A549 (cell line): ENCODE data around the gene MYO15A. TPM values are rescaled to one million over a fixed set of nuclear protein-coding genes. Genes with fewer than 3 reads are reported as not detected.
A peak's percentile ranks its signal among the peaks of the same experiment; 100 is the strongest.

ENCODE experiments used
- ATAC-seq, 2 experiments: fragments of 200-7000 bp in 1 of 2; fragments of >200 bp in 1 of 2; cut with Nextera tagmentation in 1 of 2; cut with Tn5 transposase in 1 of 2; 3 replicates each; pipeline versions ENCODE4 v1.8.0 to v1.9.1; 2018 to 2020; ENCODE audit warnings: mild to moderate bottlenecking in 1 of 2, moderate library complexity in 1 of 2
- CTCF ChIA-PET: fragments of 300-600 bp; sonication (Branson Sonifier 250); formaldehyde crosslinking; extraction: SDS; loops from one replicate; lab custom pipeline; 2021; ENCODE audit warnings: antibody characterized with exemption, inconsistent platforms; lab: Yijun Ruan, JAX
- POLR2A ChIA-PET: fragments of 350-600 bp; formaldehyde crosslinking; extraction: SDS; loops from one replicate; lab custom pipeline; 2021; ENCODE audit warnings: antibody characterized with exemption, inconsistent platforms; lab: Yijun Ruan, JAX
- DNase-seq, 2 experiments: peaks; one replicate each; pipeline versions ENCODE4 v3.0.0 to v3.0.0-alpha.2; 2011 to 2016; ENCODE audit warnings: low read depth in 1 of 2, low spot score in 1 of 2
- FAIRE-seq: peaks from 2 replicates; lab custom pipeline; 2011; peaks lifted over from hg19 to GRCh38; lab: Jason Lieb, UNC
- H3K27ac ChIP-seq, 2 experiments: fragments of >200 bp; sonication (Bioruptor Twin); formaldehyde crosslinking; 3 replicates each; pipeline ENCODE4 v1.5.1; 2016 to 2017
- H3K4me1 ChIP-seq: fragments of >200 bp; sonication (Bioruptor Twin); formaldehyde crosslinking; 3 replicates; pipeline ENCODE4 v1.6.1; 2016
- H3K4me2 ChIP-seq: fragments of >200 bp; sonication (Bioruptor Twin); formaldehyde crosslinking; 3 replicates; pipeline ENCODE4 v1.6.1; 2016
- H3K4me3 ChIP-seq: fragments of >200 bp; sonication (Bioruptor Twin); formaldehyde crosslinking; 3 replicates; pipeline ENCODE4 v1.5.1; 2016
- H3K9me3 ChIP-seq: fragments of >200 bp; sonication (Bioruptor Twin); formaldehyde crosslinking; 3 replicates; pipeline ENCODE4 v1.6.1; 2016
- BHLHE40 ChIP-seq: IDR thresholded peaks from 2 replicates; pipeline ENCODE4 v1.6.1; 2012; ENCODE audit warnings: low read depth, low read length, inconsistent platforms
- CHD4 ChIP-seq: fragments of 200-600 bp; sonication (generic); IDR thresholded peaks from 2 replicates; pipeline ENCODE4 v1.6.1; 2016; ENCODE audit warnings: antibody characterized with exemption, mild to moderate bottlenecking, borderline replicate concordance
- EHF ChIP-seq: fragments of 250-450 bp; sonication (Bioruptor Pico); IDR thresholded peaks from 2 replicates; pipeline ENCODE4 v1.5.0; 2020; ENCODE audit warnings: mild to moderate bottlenecking
- FOXS1 ChIP-seq: fragments of 250-450 bp; sonication (Bioruptor Pico); IDR thresholded peaks from 2 replicates; pipeline ENCODE4 v1.5.0; 2020; ENCODE audit warnings: mild to moderate bottlenecking, moderate library complexity
- HOXB13 ChIP-seq: fragments of 250-450 bp; sonication (Bioruptor Pico); IDR thresholded peaks from 2 replicates; pipeline ENCODE4 v1.5.0; 2020; ENCODE audit warnings: low read depth, mild to moderate bottlenecking, moderate library complexity
- HOXB5 ChIP-seq: fragments of 250-450 bp; sonication (Bioruptor Pico); IDR thresholded peaks from 2 replicates; pipeline ENCODE4 v1.5.0; 2020; ENCODE audit warnings: mild to moderate bottlenecking, moderate library complexity
- JUN ChIP-seq, 2 experiments: fragments of >200 bp; sonication (Bioruptor Twin); formaldehyde crosslinking; IDR thresholded peaks; 2 replicates in 1 of 2; 3 replicates in 1 of 2; pipeline ENCODE4 v1.6.1; 2016 to 2017
- KDM5A ChIP-seq: fragments of 200-600 bp; sonication (generic); IDR thresholded peaks from 2 replicates; pipeline ENCODE4 v1.6.1; 2016; ENCODE audit warnings: antibody characterized with exemption, mild to moderate bottlenecking
- MYC ChIP-seq: IDR thresholded peaks from 2 replicates; pipeline ENCODE4 v1.6.1; 2012; ENCODE audit warnings: mild to moderate bottlenecking, inconsistent platforms, low read length, improper control_type of control experiment, borderline replicate concordance
- NFE2L2 ChIP-seq: fragments of 150-350 bp; conservative IDR thresholded peaks from 2 replicates; pipeline ENCODE4 v1.6.1; 2014; ENCODE audit warnings: low read length
- NPAS2 ChIP-seq: fragments of 250-450 bp; sonication (Bioruptor Pico); IDR thresholded peaks from 2 replicates; pipeline ENCODE4 v1.8.0; 2022; ENCODE audit warnings: mild to moderate bottlenecking, moderate library complexity, borderline replicate concordance
- PHF8 ChIP-seq: fragments of 200-600 bp; sonication (generic); IDR thresholded peaks from 2 replicates; pipeline ENCODE4 v1.6.1; 2016; ENCODE audit warnings: low read depth, mild to moderate bottlenecking, antibody characterized with exemption, moderate library complexity, borderline replicate concordance
- POLR2A ChIP-seq: IDR thresholded peaks from 2 replicates; pipeline ENCODE4 v1.6.1; 2012; ENCODE audit warnings: mild to moderate bottlenecking, low read length
- RARB ChIP-seq: fragments of 250-450 bp; sonication (Bioruptor Pico); IDR thresholded peaks from 2 replicates; pipeline ENCODE4 v1.8.0; 2021; ENCODE audit warnings: mild to moderate bottlenecking, moderate library complexity
- RCOR1 ChIP-seq: fragments of 150-350 bp; IDR thresholded peaks from 2 replicates; pipeline ENCODE4 v1.6.1; 2014; ENCODE audit warnings: antibody characterized with exemption, low read length, low read depth
- RNF2 ChIP-seq: fragments of 200-600 bp; sonication (generic); IDR thresholded peaks from 2 replicates; pipeline ENCODE4 v1.6.1; 2016; ENCODE audit warnings: low read depth, mild to moderate bottlenecking, antibody characterized with exemption, moderate library complexity, borderline replicate concordance
- TFCP2L1 ChIP-seq: fragments of 250-450 bp; sonication (Bioruptor Pico); IDR thresholded peaks from 2 replicates; pipeline ENCODE4 v1.5.0; 2021; ENCODE audit warnings: mild to moderate bottlenecking
- ZNF302 ChIP-seq: fragments of 250-450 bp; sonication (Bioruptor Pico); IDR thresholded peaks from 2 replicates; pipeline ENCODE4 v1.9.0; 2021; ENCODE audit warnings: inconsistent platforms, mild to moderate bottlenecking, moderate library complexity
- ZSCAN20 ChIP-seq: fragments of 250-450 bp; sonication (Bioruptor Pico); IDR thresholded peaks from 2 replicates; pipeline ENCODE4 v1.8.0; 2022; ENCODE audit warnings: mild to moderate bottlenecking, moderate library complexity
- WGBS: methylation state at CpG from one replicate; pipeline ENCODE4 v1.1.6; 2017; ENCODE audit errors: missing lambda C conversion rate; 5-methylcytosine and 5-hydroxymethylcytosine counted together
- polyA plus RNA-seq, 4 experiments: library from polyadenylated mRNA; depleted of rRNA in 3 of 4; stranded (reverse); fragments of >200 nt; fragmentation: RNase III in 1 of 4; extraction: RNeasy Plus Mini Kit Qiagen cat#74134 plus additional on column Dnase treatment in 1 of 4; gene quantifications; 2 replicates in 3 of 4; 3 replicates in 1 of 4; pipeline ENCODE4 v1.2.3, GENCODE V29; 2011 to 2017
- TF ChIP-seq, protein P1 (sequence below): fragments of >200 bp; sonication (Bioruptor Twin); formaldehyde crosslinking; IDR thresholded peaks from 2 replicates; pipeline ENCODE4 v1.6.1; 2016
- TF ChIP-seq, protein P2 (sequence below): fragments of 250-450 bp; sonication (Bioruptor Pico); IDR thresholded peaks from 2 replicates; pipeline ENCODE4 v1.5.0; 2020; ENCODE audit warnings: low read depth, mild to moderate bottlenecking, moderate library complexity
- TF ChIP-seq, protein P3 (sequence below): IDR thresholded peaks from 2 replicates; pipeline ENCODE4 v1.6.1; 2012; ENCODE audit warnings: low read depth, borderline replicate concordance
- TF ChIP-seq, protein P4 (sequence below): fragments of 200-600 bp; sonication (generic); IDR thresholded peaks from 2 replicates; pipeline ENCODE4 v1.6.1; 2016; ENCODE audit warnings: antibody characterized with exemption, mild to moderate bottlenecking, moderate library complexity
- TF ChIP-seq, protein P5 (sequence below): fragments of >200 bp; sonication (Bioruptor Twin); formaldehyde crosslinking; IDR thresholded peaks from 3 replicates; pipeline ENCODE4 v1.5.1; 2016
- TF ChIP-seq, protein P6 (sequence below): IDR thresholded peaks from 2 replicates; pipeline ENCODE4 v1.6.1; 2012
- TF ChIP-seq, protein P7 (sequence below): fragments of >200 bp; sonication (Bioruptor Twin); formaldehyde crosslinking; IDR thresholded peaks from 3 replicates; pipeline ENCODE4 v1.6.1; 2016

Gene MYO15A
- polyA plus RNA-seq, 2 of the 4 experiments (the other 2 are of a cell fraction) = 0.22 to 0.26 TPM

DNA sequence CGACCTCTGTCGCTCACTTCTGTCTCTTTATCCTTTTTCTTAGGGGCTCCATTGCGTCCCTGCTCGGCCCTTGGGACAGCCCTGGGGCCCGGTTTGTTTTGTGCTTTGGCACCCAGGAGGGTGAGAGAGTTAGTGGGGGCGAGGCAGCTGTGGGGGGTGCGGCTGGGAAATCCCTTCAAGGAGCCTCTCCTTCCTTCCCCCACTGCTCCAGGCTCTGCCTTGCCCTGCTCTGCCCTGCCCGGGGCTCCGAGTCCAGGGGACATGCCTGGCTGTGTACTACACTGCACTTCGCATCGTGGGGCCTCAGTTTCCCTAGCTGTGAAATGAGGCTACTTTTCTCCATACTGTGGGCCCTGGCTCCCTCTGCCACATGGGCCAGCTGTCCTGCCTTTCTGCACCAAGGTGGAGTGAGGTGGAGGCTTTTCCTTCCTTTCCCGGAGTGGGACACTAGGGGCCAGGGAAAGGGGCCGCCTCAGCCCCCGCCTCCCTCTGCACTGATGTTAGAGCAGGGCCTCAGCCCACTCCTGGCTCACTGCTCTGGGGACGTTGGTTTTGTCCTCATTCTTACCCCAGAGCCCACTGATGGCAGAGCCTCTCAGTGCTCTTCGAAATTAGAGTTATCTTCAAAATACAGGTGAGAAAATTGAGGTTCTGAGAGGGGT is 117.9 kb downstream of the MYO15A start:
- TF ChIP-seq JUN (IDR thresholded peaks at IDR 0.05) (no peak), ZSCAN20 (no peak), RNF2 (no peak), EHF (CRISPR knock-in tag) (no peak), RCOR1 (no peak), POLR2A (no peak), KDM5A (no peak), MYC (no peak), CHD4 (no peak), NFE2L2 (no peak), ZNF302 (CRISPR knock-in tag) (no peak), TFCP2L1 (no peak), RARB (CRISPR knock-in tag) (no peak), HOXB5 (CRISPR knock-in tag) (no peak), NPAS2 (no peak)
- TF ChIP-seq, protein P1, sequence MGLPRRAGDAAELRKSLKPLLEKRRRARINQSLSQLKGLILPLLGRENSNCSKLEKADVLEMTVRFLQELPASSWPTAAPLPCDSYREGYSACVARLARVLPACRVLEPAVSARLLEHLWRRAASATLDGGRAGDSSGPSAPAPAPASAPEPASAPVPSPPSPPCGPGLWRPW = no peak
- TF ChIP-seq, protein P2, sequence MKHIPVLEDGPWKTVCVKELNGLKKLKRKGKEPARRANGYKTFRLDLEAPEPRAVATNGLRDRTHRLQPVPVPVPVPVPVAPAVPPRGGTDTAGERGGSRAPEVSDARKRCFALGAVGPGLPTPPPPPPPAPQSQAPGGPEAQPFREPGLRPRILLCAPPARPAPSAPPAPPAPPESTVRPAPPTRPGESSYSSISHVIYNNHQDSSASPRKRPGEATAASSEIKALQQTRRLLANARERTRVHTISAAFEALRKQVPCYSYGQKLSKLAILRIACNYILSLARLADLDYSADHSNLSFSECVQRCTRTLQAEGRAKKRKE (CRISPR knock-in tag) = no peak
- TF ChIP-seq, protein P3, sequence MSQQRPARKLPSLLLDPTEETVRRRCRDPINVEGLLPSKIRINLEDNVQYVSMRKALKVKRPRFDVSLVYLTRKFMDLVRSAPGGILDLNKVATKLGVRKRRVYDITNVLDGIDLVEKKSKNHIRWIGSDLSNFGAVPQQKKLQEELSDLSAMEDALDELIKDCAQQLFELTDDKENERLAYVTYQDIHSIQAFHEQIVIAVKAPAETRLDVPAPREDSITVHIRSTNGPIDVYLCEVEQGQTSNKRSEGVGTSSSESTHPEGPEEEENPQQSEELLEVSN = no peak
- POLR2A ChIA-PET = no interaction called here
- peak overlapping the region; percentile 95 for H3K4me2 ChIP-seq
- WGBS = 53% methylated on average over 14 of the region's 16 CpGs
- H3K9me3 ChIP-seq = no peaks in the 10 kb centered on the region
- peak overlapping the region; percentile 85 to 96 for H3K27ac ChIP-seq
- CTCF ChIA-PET = interaction anchor here (0.8 to 1.2 kb wide), 2 partner anchors 9 to 10 kb away, joined by 4 to 8 read pairs; no protein-coding TSS in a partner anchor
- peaks cover 11% of the 10 kb centered on the region for H3K4me1 ChIP-seq
- H3K4me3 ChIP-seq = peak overlapping the region; percentile 79
- DNase-seq = no peak
- no peak for FAIRE-seq
- peak in 1 of 2 experiments; percentile 5; a peak in 3 of 6 replicates for ATAC-seq

DNA sequence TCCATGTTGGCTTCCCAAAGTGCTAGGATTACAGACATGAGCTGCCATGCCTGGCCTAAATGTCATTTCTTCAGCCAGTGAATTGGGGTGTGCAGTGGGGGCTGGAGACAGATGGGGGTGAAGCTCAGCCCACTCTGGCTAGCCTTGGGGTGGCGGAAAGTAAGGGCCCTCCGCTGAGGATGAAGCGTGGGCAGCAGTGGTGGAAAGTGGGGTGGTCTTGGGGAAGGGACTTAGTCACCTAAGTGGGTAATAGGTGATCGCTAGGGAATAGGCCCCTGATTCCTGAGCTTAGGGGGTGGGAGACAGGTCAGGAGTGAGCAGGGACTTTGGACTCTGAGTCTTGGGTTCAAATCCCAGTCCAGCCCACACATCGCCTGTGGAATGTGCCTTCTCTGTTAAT is 119.1 kb downstream of the MYO15A start:
- no peak for ATAC-seq
- H3K4me1 ChIP-seq = peaks cover 11% of the 10 kb centered on the region
- POLR2A ChIA-PET = no interaction called here
- H3K9me3 ChIP-seq = no peaks in the 10 kb centered on the region
- DNase-seq = no peak
- FAIRE-seq = no peak
- H3K27ac ChIP-seq = no peak overlapping the region
- H3K4me2 ChIP-seq = no peak overlapping the region
- no peak overlapping the region for H3K4me3 ChIP-seq
- CTCF ChIA-PET = interaction anchor here (1.1 to 1.6 kb wide), 3 partner anchors 10 to 36 kb away, joined by 4 to 8 read pairs (median 6); no protein-coding TSS in a partner anchor
- 91% methylated on average over 5 of the region's 5 CpGs for whole genome bisulfite sequencing
- TF ChIP-seq MYC (no peak), BHLHE40 (no peak), HOXB13 (CRISPR knock-in tag) (no peak), FOXS1 (CRISPR knock-in tag) (no peak), PHF8 (no peak), RNF2 (no peak), JUN (IDR thresholded peaks at IDR 0.05) (no peak), RARB (CRISPR knock-in tag) (no peak), RCOR1 (no peak), TFCP2L1 (no peak)
- TF ChIP-seq, protein P4, sequence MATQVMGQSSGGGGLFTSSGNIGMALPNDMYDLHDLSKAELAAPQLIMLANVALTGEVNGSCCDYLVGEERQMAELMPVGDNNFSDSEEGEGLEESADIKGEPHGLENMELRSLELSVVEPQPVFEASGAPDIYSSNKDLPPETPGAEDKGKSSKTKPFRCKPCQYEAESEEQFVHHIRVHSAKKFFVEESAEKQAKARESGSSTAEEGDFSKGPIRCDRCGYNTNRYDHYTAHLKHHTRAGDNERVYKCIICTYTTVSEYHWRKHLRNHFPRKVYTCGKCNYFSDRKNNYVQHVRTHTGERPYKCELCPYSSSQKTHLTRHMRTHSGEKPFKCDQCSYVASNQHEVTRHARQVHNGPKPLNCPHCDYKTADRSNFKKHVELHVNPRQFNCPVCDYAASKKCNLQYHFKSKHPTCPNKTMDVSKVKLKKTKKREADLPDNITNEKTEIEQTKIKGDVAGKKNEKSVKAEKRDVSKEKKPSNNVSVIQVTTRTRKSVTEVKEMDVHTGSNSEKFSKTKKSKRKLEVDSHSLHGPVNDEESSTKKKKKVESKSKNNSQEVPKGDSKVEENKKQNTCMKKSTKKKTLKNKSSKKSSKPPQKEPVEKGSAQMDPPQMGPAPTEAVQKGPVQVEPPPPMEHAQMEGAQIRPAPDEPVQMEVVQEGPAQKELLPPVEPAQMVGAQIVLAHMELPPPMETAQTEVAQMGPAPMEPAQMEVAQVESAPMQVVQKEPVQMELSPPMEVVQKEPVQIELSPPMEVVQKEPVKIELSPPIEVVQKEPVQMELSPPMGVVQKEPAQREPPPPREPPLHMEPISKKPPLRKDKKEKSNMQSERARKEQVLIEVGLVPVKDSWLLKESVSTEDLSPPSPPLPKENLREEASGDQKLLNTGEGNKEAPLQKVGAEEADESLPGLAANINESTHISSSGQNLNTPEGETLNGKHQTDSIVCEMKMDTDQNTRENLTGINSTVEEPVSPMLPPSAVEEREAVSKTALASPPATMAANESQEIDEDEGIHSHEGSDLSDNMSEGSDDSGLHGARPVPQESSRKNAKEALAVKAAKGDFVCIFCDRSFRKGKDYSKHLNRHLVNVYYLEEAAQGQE = no peak
- TF ChIP-seq, protein P3 = no peak
- TF ChIP-seq, protein P5, sequence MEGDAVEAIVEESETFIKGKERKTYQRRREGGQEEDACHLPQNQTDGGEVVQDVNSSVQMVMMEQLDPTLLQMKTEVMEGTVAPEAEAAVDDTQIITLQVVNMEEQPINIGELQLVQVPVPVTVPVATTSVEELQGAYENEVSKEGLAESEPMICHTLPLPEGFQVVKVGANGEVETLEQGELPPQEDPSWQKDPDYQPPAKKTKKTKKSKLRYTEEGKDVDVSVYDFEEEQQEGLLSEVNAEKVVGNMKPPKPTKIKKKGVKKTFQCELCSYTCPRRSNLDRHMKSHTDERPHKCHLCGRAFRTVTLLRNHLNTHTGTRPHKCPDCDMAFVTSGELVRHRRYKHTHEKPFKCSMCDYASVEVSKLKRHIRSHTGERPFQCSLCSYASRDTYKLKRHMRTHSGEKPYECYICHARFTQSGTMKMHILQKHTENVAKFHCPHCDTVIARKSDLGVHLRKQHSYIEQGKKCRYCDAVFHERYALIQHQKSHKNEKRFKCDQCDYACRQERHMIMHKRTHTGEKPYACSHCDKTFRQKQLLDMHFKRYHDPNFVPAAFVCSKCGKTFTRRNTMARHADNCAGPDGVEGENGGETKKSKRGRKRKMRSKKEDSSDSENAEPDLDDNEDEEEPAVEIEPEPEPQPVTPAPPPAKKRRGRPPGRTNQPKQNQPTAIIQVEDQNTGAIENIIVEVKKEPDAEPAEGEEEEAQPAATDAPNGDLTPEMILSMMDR = no peak
- TF ChIP-seq, protein P6, sequence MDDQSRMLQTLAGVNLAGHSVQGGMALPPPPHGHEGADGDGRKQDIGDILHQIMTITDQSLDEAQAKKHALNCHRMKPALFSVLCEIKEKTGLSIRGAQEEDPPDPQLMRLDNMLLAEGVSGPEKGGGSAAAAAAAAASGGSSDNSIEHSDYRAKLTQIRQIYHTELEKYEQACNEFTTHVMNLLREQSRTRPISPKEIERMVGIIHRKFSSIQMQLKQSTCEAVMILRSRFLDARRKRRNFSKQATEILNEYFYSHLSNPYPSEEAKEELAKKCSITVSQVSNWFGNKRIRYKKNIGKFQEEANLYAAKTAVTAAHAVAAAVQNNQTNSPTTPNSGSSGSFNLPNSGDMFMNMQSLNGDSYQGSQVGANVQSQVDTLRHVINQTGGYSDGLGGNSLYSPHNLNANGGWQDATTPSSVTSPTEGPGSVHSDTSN = no peak
- TF ChIP-seq, protein P7, sequence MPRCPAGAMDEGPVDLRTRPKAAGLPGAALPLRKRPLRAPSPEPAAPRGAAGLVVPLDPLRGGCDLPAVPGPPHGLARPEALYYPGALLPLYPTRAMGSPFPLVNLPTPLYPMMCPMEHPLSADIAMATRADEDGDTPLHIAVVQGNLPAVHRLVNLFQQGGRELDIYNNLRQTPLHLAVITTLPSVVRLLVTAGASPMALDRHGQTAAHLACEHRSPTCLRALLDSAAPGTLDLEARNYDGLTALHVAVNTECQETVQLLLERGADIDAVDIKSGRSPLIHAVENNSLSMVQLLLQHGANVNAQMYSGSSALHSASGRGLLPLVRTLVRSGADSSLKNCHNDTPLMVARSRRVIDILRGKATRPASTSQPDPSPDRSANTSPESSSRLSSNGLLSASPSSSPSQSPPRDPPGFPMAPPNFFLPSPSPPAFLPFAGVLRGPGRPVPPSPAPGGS = no peak
